ENCODE measurements around the gene PNPLA8. TPM values are rescaled to one million over a fixed set of nuclear protein-coding genes. Genes with fewer than 3 reads are reported as not detected.
A peak's percentile ranks its signal among the peaks of the same experiment; 100 is the strongest.

PNPLA8 gene
- total RNA-seq, 1 donor from 2014 or later = 31.9 TPM

GRCh38 chr7:108454674-108455550 lies 71.0 kb downstream of the PNPLA8 start:
- intact Hi-C loops (cut with micrococcal nuclease) = no loop called here
- peak; percentile 28 for DNase-seq
- peak; percentile 38 for ATAC-seq

GRCh38 chr7:108454317-108454673 lies 71.6 kb downstream of the PNPLA8 start:
- ATAC-seq (no peak), DNase-seq (no peak)
- intact Hi-C loops (cut with micrococcal nuclease) = no loop called here

- DNase-seq (no peak), ATAC-seq (no peak)
- intact Hi-C loops (cut with micrococcal nuclease) = no loop called here
Measured at GRCh38 chr7:108453320-108453719, 72.6 kb downstream of the PNPLA8 start.

- ATAC-seq (no peak), DNase-seq (no peak)
- intact Hi-C loops (cut with micrococcal nuclease) = no loop called here
Measured at GRCh38 chr7:108452707-108453106, 73.2 kb downstream of the PNPLA8 start.

- intact Hi-C loops (cut with micrococcal nuclease) = no loop called here
- DNase-seq (no peak), ATAC-seq (no peak)
Measured at GRCh38 chr7:108451296-108451848, 74.6 kb downstream of the PNPLA8 start.

- intact Hi-C loops (cut with micrococcal nuclease) = no loop called here
- DNase-seq (no peak), ATAC-seq (no peak)
Measured at GRCh38 chr7:108450160-108450559, 75.8 kb downstream of the PNPLA8 start.

GRCh38 chr7:108449521-108449920 lies 76.4 kb downstream of the PNPLA8 start:
- DNase-seq = no peak
- ATAC-seq = no peak
- intact Hi-C loops (cut with micrococcal nuclease) = no loop called here

- DNase-seq (no peak), ATAC-seq (no peak)
- intact Hi-C loops (cut with micrococcal nuclease) = no loop called here
Measured at GRCh38 chr7:108448584-108449505, 77.1 kb downstream of the PNPLA8 start.

GRCh38 chr7:108442039-108442568 lies 83.8 kb downstream of the PNPLA8 start:
- no peak for ATAC-seq
- no peak for DNase-seq
- intact Hi-C loops (cut with micrococcal nuclease) = no loop called here

- no peak for ATAC-seq
- intact Hi-C loops (cut with micrococcal nuclease) = no loop called here
- DNase-seq = no peak
Measured at GRCh38 chr7:108441392-108441955, 84.5 kb downstream of the PNPLA8 start.

GRCh38 chr7:108440613-108441012 lies 85.3 kb downstream of the PNPLA8 start:
- DNase-seq (no peak), ATAC-seq (no peak)
- intact Hi-C loops (cut with micrococcal nuclease) = no loop called here

- DNase-seq (no peak), ATAC-seq (no peak)
- intact Hi-C loops (cut with micrococcal nuclease) = no loop called here
Measured at GRCh38 chr7:108436906-108437305, 89.0 kb downstream of the PNPLA8 start.

- intact Hi-C loops (cut with micrococcal nuclease) = no loop called here
- ATAC-seq (no peak), DNase-seq (no peak)
Measured at GRCh38 chr7:108434010-108434409, 91.9 kb downstream of the PNPLA8 start.

GRCh38 chr7:108431099-108431498 lies 94.8 kb downstream of the PNPLA8 start:
- intact Hi-C loops (cut with micrococcal nuclease) = no loop called here
- DNase-seq (no peak), ATAC-seq (no peak)

- intact Hi-C loops (cut with micrococcal nuclease) = no loop called here
- DNase-seq = no peak
- ATAC-seq = no peak
Measured at GRCh38 chr7:108430664-108431063, 95.3 kb downstream of the PNPLA8 start.

- ATAC-seq (no peak), DNase-seq (no peak)
- intact Hi-C loops (cut with micrococcal nuclease) = no loop called here
Measured at GRCh38 chr7:108427766-108428165, 98.2 kb downstream of the PNPLA8 start.

- intact Hi-C loops (cut with micrococcal nuclease) = no loop called here
- DNase-seq (no peak), ATAC-seq (no peak)
Measured at GRCh38 chr7:108425714-108426275, 100.1 kb downstream of the PNPLA8 start.

GRCh38 chr7:108424013-108424412 lies 101.9 kb downstream of the PNPLA8 start:
- intact Hi-C loops (cut with micrococcal nuclease) = no loop called here
- DNase-seq (no peak), ATAC-seq (no peak)
